Caco-2 (cell line): ENCODE results near the gene MPND. TPM values are rescaled to one million over a fixed set of nuclear protein-coding genes. Genes with fewer than 3 reads are reported as not detected.

ENCODE experiments used
- BruUV-seq: library from RNA; stranded (reverse); fragments of 400-500 nt; replicated peaks from 2 replicates; lab custom pipeline; 2021; lab: Mats Ljungman, UMichigan
- CTCF ChIA-PET: fragments of 300-600 bp; sonication (Branson Sonifier 250); formaldehyde crosslinking; loops from one replicate; lab custom pipeline; 2022; ENCODE audit warnings: antibody characterized with exemption; lab: Charles Lee
- POLR2A ChIA-PET: fragments of 300-600 bp; sonication (Branson Sonifier 250); formaldehyde crosslinking; loops from one replicate; lab custom pipeline; 2022; ENCODE audit warnings: antibody characterized with exemption; lab: Charles Lee
- DNase-seq, 2 experiments: peaks; one replicate each; pipeline versions ENCODE4 v3.0.0 to v3.0.0-alpha.2; 2020 to 2022
- H3K27me3 ChIP-seq: replicated peaks from 2 replicates; pipeline ENCODE4 v1.6.0; 2011; ENCODE audit warnings: low read length; ENCODE audit not compliant: control insufficient read depth, insufficient read depth
- H3K36me3 ChIP-seq: 2 replicates; pipeline ENCODE4 v1.5.1; 2011; ENCODE audit warnings: low read length; ENCODE audit not compliant: control insufficient read depth, insufficient read depth
- H3K4me1 ChIP-seq: fragments of 250-450 bp; sonication (Bioruptor Pico); 2 replicates; pipeline ENCODE4 v1.5.1; 2020; ENCODE audit warnings: mild to moderate bottlenecking
- H3K4me3 ChIP-seq: 2 replicates; pipeline ENCODE4 v1.5.1; 2011; ENCODE audit warnings: low read depth, mild to moderate bottlenecking, control low read depth, low read length
- H3K9me3 ChIP-seq: fragments of 250-450 bp; sonication (Bioruptor Pico); 2 replicates; pipeline ENCODE4 v1.5.1; 2020; ENCODE audit warnings: mild to moderate bottlenecking, moderate library complexity
- H3K27ac Mint-ChIP-seq: one replicate; pipeline ENCODE4 v1.8.0; 2022; ENCODE audit warnings: mixed read lengths; ENCODE audit not compliant: unreplicated experiment
- H3K27me3 Mint-ChIP-seq: one replicate; pipeline ENCODE4 v1.8.0; 2022; ENCODE audit warnings: mixed read lengths; ENCODE audit not compliant: insufficient read depth, unreplicated experiment
- H3K36me3 Mint-ChIP-seq: one replicate; pipeline ENCODE4 v1.8.0; 2022; ENCODE audit warnings: mild to moderate bottlenecking, mixed read lengths; ENCODE audit not compliant: insufficient read depth, unreplicated experiment
- H3K4me1 Mint-ChIP-seq: one replicate; pipeline ENCODE4 v1.8.0; 2022; ENCODE audit warnings: low read depth, mixed read lengths; ENCODE audit not compliant: unreplicated experiment
- H3K4me3 Mint-ChIP-seq: one replicate; pipeline ENCODE4 v1.8.0; 2022; ENCODE audit warnings: mild to moderate bottlenecking, moderate library complexity, mixed read lengths; ENCODE audit not compliant: unreplicated experiment
- H3K9me3 Mint-ChIP-seq: one replicate; pipeline ENCODE4 v1.8.0; 2022; ENCODE audit warnings: mixed read lengths; ENCODE audit not compliant: unreplicated experiment
- intact Hi-C: fragments of 100-400 bp; cut with micrococcal nuclease; formaldehyde crosslinking; loops from one replicate; pipeline ENCODE4 v1.10.0; 2022; ENCODE audit not compliant: unreplicated experiment
- total RNA-seq: library from RNA; stranded (reverse); gene quantifications from 2 replicates; pipeline ENCODE4 v1.2.3, GENCODE V29; 2022
- TF ChIP-seq, protein P1 (sequence below), 2 experiments: fragments of 200-600 bp in 1 of 2; IDR thresholded peaks; 1 replicate in 1 of 2; 2 replicates in 1 of 2; pipeline versions ENCODE4 v1.5.1 to v1.8.0; 2011 to 2022; ENCODE audit warnings: antibody characterized with exemption in 1 of 2, control low read depth in 1 of 2, inconsistent platforms in 1 of 2, low read depth in 1 of 2, low read length in 1 of 2, mild to moderate bottlenecking in 1 of 2, moderate library complexity in 1 of 2; ENCODE audit not compliant: insufficient read depth in 1 of 2, severe bottlenecking in 1 of 2, unreplicated experiment in 1 of 2

MPND gene
- total RNA-seq, 1 experiment from 2014 or later = 35.7 TPM

- Mint-ChIP-seq H3K9me3 (no peaks in the 10 kb centered on the region), H3K36me3 (peaks cover 59% of the 10 kb centered on the region), H3K27ac (no peak overlapping the region), H3K4me3 (no peak overlapping the region), H3K4me1 (peaks cover 13% of the 10 kb centered on the region), H3K27me3 (no peaks in the 10 kb centered on the region)
- Histone ChIP-seq H3K9me3 (no peaks in the 10 kb centered on the region), H3K27me3 (no peaks in the 10 kb centered on the region), H3K4me1 (peaks cover 18% of the 10 kb centered on the region), H3K4me3 (no peak overlapping the region), H3K36me3 (peaks cover 3% of the 10 kb centered on the region)
- ChIA-PET POLR2A (no interaction called here), CTCF (interaction anchor here (0.6 kb wide), 1 partner anchor 15 kb away, joined by 3 read pairs; no protein-coding TSS in a partner anchor)
- TF ChIP-seq, protein P1, sequence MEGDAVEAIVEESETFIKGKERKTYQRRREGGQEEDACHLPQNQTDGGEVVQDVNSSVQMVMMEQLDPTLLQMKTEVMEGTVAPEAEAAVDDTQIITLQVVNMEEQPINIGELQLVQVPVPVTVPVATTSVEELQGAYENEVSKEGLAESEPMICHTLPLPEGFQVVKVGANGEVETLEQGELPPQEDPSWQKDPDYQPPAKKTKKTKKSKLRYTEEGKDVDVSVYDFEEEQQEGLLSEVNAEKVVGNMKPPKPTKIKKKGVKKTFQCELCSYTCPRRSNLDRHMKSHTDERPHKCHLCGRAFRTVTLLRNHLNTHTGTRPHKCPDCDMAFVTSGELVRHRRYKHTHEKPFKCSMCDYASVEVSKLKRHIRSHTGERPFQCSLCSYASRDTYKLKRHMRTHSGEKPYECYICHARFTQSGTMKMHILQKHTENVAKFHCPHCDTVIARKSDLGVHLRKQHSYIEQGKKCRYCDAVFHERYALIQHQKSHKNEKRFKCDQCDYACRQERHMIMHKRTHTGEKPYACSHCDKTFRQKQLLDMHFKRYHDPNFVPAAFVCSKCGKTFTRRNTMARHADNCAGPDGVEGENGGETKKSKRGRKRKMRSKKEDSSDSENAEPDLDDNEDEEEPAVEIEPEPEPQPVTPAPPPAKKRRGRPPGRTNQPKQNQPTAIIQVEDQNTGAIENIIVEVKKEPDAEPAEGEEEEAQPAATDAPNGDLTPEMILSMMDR (IDR thresholded peaks at IDR 0.05; ENCODE audit: insufficient read depth in 1 of 2, low read depth in 1 of 2, low read length in 1 of 2, severe bottlenecking in 1 of 2, unreplicated experiment in 1 of 2) = no peak
- no peak for DNase-seq
- intact Hi-C loops = no loop called here
- BruUV-seq = no TSS peak
Observed at GRCh38 chr19:4385291-4386040, 42.1 kb downstream of the MPND start.

GRCh38 chr19:4386041-4386782 is 42.9 kb downstream of the MPND start:
- POLR2A ChIA-PET = no interaction called here
- peaks cover 24% of the 10 kb centered on the region for H3K4me1 ChIP-seq
- CTCF ChIA-PET = interaction anchor here (0.7 kb wide), 1 partner anchor 14 kb away, joined by 5 read pairs; no protein-coding TSS in a partner anchor
- Mint-ChIP-seq H3K4me1 (peaks cover 19% of the 10 kb centered on the region), H3K36me3 (peaks cover 59% of the 10 kb centered on the region), H3K9me3 (no peaks in the 10 kb centered on the region), H3K4me3 (no peak overlapping the region), H3K27ac (no peak overlapping the region), H3K27me3 (no peaks in the 10 kb centered on the region)
- H3K27me3 ChIP-seq = no peaks in the 10 kb centered on the region
- no TSS peak for BruUV-seq
- DNase-seq = no peak
- TF ChIP-seq, protein P1 (IDR thresholded peaks at IDR 0.05; ENCODE audit: insufficient read depth in 1 of 2, low read depth in 1 of 2, low read length in 1 of 2, severe bottlenecking in 1 of 2, unreplicated experiment in 1 of 2) = no peak
- no peaks in the 10 kb centered on the region for H3K9me3 ChIP-seq
- intact Hi-C loops = no loop called here
- no peak overlapping the region for H3K4me3 ChIP-seq
- peaks cover 3% of the 10 kb centered on the region for H3K36me3 ChIP-seq

DNA sequence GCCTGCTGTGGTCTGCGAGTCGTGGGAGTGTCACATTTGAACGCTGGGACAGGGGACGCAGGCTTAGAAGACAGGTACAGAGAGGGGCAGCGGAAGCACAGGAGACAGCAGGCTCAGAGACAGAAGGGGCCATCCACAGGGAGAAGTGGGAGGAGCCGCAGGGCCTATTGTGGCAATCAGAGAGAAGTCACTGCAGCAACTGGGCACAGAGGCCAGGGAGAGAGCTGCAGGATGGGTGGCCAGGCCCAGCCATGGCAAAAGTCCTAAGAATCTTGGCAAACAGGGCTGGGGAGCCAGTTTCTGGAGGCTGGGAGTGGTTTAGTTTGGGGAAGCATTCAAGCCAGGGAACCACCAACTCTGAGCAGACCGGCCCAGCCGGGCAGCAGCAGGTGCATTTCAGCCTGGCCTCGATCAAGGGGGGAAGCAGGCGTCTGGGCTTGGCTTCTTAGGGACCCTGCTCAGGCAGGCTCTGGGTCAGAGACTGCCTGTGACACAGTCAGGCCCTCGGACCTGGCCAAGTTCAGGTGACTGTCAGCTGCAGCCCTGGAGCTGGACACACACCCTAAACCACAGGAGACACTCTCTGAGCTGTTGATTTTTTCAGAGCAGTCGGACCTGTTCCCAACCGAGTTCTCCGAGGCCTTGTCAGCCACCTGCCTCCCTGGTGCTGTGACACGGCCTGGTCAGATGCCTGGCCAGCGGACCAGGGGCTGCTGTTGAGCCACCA is 45.1 kb downstream of the MPND start:
- Histone ChIP-seq H3K4me3 (no peak overlapping the region), H3K27me3 (no peaks in the 10 kb centered on the region), H3K36me3 (peaks cover 3% of the 10 kb centered on the region), H3K9me3 (no peaks in the 10 kb centered on the region), H3K4me1 (peaks cover 41% of the 10 kb centered on the region)
- intact Hi-C loops = no loop called here
- CTCF ChIA-PET = interaction anchor here (0.6 to 1.5 kb wide), 6 partner anchors 11 to 122 kb away, joined by 3 to 6 read pairs (median 3); no protein-coding TSS in a partner anchor
- H3K4me3 Mint-ChIP-seq = no peak overlapping the region
- peak overlapping the region; percentile 72 for H3K27ac Mint-ChIP-seq
- H3K27me3 Mint-ChIP-seq = no peaks in the 10 kb centered on the region
- H3K36me3 Mint-ChIP-seq = peaks cover 55% of the 10 kb centered on the region
- H3K4me1 Mint-ChIP-seq = peaks cover 20% of the 10 kb centered on the region
- peak in 1 of 2 experiments; percentile 23 for DNase-seq
- BruUV-seq = no TSS peak
- no peaks in the 10 kb centered on the region for H3K9me3 Mint-ChIP-seq
- POLR2A ChIA-PET = interaction anchor here (0.6 kb wide), 1 partner anchor 13 kb away, joined by 3 read pairs; no protein-coding TSS in a partner anchor
- TF ChIP-seq, protein P1 (IDR thresholded peaks at IDR 0.05; ENCODE audit: insufficient read depth in 1 of 2, low read depth in 1 of 2, low read length in 1 of 2, severe bottlenecking in 1 of 2, unreplicated experiment in 1 of 2) = no peak
